GM19468 (cell line): ENCODE data around the gene AQP10.
"Not testable (repeated sequence)": the region's sequence is repeated elsewhere in the genome, so short reads cannot be mapped to it uniquely, and the experiment has no call there.

Source experiments
- ATAC-seq: cut with Tn5 transposase; IDR thresholded peaks from one replicate; pipeline ENCODE4 v1.9.1; 2021; ENCODE audit warnings: mild to moderate bottlenecking, moderate library complexity, moderate number of reproducible peaks; ENCODE audit not compliant: unreplicated experiment; ENCODE audit errors: extremely low read depth

The AQP10 gene

DNA sequence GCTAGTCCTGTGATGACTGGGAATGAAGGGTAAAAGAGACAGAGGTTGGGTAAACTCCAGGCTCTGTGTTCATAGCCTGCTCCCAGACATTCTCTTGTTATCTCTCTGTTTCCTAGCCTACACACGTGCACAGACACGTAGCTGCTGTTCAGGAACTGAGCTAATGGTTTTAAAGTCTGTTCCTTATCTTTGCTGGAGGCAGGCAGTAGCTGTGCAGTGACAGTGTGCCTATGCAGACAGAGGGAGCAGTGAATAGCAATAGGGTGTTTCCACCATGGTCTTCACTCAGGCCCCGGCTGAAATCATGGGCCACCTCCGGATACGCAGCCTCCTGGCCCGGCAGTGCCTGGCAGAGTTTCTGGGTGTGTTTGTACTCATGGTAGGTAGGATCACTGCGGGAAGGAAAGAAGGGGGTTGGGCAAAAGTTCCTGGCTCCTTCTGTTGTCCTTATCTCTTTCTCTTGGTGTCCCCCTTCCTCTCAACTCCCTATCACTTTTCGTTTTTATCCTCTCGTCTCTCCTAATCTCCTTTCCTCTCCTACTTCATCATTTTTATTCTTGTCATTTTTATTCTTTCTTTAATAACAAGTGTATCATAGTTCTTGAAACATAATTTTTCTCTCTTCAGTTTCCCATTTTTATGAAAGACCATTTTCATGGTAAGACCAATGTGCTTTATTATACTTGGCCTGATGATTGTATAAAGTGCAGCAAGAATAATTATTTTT lies at the start of gene AQP10:
Gene AQP10, plus strand, starts transcription at position 212 of the 727 bp plus-strand sequence. Its CDS starts 63 bp downstream, at position 275.
- ATAC-seq, result no peak

DNA sequence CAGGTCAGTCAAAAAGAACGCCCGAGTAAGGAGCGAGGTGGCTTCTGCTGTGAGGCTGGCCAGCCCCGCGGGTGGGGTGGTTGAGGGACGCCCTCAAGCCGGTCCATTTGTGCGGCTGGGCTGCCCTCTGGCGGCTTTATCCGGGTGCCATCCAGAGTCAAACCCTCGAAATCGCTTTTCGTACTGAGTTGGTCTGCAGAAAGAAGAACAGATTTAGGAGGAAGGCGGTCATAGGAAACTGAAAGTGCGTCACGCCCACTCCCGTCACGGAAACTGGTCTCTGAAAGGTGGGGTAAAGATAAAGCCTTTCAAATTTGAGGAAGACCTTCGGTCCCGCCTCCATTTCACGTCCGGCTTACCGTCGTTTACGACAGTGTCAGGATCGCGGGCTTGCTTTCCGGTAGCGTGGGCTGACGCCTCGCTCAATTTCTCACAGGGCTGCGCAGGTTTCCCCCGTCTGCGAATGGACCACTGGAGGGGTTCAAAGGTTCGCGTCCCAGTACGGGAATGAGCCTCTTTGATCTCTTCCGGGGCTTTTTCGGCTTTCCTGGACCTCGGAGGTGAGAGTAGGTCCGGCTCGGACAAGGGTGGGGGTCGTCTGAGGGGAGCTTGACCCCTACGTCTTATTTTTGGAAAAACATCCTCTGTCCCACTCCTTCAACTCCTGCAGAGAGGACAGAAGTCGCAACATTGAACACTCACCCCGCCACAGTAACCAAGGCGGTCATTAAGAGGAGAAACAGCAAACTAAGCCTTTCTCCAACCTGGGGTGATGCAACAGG lies 48.5 kb upstream of the AQP10 start, which contains the start of gene HAX1:
Gene HAX1, plus strand, starts transcription at position 413 of the 782 bp plus-strand sequence. Its CDS starts 95 bp downstream, at position 508.
- ATAC-seq, result peak; percentile 78

DNA sequence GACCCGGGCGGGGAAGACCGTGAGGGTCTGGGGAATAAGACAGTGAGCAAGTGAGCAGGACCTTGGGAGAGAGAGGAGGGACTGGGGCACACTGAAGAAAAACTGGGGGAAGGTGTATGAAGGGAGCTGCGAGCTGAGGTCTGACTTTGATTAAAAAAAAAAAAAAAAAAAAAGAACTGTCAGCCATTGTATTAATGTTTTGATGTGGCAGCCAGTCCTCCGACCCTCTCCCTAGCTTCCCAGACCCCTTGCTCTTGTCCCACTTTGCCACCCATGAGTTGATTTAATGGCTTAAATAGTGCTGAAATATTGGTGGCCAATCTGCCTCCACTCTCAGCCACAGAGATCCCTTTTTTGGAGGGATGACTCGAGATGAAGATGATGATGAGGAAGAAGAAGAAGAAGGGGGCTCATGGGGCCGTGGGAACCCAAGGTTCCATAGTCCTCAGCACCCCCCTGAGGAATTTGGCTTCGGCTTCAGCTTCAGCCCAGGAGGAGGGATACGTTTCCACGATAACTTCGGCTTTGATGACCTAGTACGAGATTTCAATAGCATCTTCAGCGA lies 47.8 kb upstream of the AQP10 start:
- ATAC-seq, result no peak

GRCh38 chr1:154276797-154277196 lies 44.1 kb upstream of the AQP10 start:
- no peak for ATAC-seq

GRCh38 chr1:154287591-154287990 lies 33.3 kb upstream of the AQP10 start:
- ATAC-seq, result not testable (repeated sequence)

DNA sequence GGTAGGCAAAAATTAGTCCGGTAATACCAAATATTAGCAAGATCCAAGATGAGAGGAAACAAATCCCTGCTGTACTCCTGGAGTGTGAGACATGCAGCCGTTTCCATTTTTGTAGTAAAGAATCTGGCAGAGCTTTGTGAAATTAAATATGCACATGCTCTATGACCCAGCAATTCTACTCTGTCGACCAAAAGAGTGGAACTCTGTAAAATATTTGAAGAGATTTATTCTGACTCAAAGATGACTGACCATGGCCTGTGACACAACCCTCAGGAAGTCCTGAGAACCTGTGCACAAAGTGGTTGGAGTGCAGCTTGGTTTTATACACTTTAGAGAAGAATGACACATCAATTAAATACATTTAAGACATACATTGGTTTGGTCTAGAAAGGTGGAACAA lies 32.2 kb upstream of the AQP10 start:
- ATAC-seq, result no peak

DNA sequence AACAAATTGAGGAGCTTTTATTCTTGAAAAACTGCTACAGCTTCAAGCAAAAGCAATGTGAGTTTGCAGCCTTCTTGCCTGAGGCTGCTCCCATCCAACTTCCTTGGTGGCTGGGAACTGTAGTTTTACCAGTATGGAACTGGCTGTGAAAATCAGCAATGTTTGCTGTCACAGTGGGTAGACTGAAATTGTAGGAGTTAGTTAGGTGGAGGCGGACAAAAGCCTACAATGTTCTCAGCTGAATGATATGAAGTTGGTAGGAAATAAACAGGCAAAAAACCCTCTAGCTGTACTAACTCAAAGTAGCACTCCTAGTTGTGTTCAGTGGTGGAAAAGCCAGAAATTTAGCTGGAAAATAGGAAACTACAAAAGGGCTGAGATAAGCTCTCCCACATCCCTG lies 30.0 kb upstream of the AQP10 start:
- no peak for ATAC-seq

GRCh38 chr1:154295408-154296235 lies 25.3 kb upstream of the AQP10 start:
- no peak for ATAC-seq

DNA sequence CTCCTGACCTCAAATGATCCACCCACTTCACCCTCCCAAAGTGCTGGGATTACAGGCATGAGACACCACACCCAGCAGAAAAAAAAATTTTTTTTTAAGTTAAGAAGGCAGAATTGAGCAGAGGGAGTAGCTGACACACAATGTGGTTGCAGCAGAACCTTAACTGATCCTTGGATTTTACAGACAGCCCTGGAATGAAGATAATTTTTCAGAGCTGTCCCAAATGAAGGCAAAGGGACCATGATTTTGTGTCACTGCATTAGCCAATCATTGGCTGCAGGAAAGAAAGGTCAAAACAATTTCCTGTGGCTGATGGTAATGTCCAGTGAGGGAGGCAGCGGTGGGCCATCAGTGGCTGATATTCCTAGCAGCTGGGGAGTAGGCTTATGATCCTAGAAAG lies 19.3 kb upstream of the AQP10 start:
- no peak for ATAC-seq

DNA sequence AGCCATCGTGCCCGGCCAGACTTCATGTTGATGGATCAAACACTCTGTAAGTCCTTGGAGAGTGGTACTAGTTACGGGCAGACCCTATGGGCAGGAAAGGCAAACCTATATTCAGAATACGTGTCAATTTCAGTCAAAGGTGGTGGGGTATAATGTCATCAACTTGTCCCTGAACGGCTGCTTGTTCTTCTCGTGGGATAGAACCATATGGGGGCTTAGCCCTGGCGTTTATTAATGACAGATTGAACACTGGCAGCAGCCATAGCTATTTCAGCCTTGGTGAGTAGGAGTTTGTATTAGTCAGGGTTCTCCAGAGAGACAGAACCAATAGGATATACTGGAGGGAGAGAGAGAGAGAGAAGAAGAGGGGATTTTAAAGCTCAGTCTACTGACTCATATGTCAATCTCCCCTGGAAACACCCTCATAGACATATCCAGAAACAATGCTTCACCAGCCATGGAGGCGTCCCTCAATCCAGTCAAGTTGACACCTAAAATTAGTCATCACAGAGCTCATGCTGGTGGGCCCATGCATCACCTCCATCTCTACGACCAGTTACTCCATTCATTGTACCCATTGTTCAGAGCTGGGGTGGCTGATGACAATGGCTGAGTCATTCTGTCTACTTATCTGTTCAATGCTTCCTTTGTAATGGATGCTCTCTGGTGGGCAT lies 16.1 kb upstream of the AQP10 start:
- ATAC-seq, result no peak

DNA sequence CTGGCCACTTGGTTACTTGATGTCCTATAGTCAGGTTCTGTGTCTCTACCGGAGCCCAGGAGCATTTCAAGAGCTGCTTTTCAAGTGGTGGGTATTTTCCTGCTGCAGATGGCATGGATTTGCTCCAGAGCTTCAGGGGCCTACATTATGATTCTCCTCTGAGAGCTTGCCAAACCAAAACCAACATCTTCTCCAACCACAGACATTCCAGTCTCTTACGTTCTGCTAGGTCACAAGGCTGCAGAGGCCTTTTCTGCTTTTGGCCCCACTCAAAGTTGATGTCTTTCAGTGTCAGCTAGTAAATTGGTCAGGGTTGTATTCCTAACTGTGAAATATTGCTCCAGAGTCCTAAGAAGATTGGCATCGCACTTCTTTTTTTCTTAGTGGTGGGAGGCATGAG lies 14.7 kb upstream of the AQP10 start:
- no peak for ATAC-seq

DNA sequence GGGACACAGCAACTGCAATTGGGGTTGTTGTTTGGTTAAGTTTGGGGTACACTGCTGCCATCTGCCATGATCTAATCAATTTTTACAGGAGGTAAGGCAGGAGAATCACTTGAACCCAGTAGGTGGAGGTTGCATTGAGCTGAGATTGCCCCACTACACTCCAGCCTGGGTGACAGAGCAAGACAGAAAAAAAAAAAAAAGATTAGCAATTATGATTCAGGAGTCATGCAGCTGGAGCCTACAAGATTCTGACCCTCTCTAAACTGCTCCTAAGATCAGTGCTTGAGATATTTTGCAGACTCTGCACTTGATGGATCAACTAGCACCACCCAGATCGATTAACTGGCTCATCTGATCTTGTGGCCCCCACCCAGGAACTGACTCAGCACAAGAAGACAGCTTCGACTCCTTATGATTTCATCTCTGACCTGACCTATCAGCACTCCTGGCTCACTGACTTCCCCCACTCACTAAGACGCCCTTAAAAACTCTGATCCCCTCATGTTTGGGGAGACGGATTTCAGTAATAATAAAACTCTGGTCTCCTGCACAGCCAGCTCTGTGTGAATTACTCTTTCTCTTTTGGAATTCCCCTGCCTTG lies 13.1 kb upstream of the AQP10 start:
- not testable (repeated sequence) for ATAC-seq

DNA sequence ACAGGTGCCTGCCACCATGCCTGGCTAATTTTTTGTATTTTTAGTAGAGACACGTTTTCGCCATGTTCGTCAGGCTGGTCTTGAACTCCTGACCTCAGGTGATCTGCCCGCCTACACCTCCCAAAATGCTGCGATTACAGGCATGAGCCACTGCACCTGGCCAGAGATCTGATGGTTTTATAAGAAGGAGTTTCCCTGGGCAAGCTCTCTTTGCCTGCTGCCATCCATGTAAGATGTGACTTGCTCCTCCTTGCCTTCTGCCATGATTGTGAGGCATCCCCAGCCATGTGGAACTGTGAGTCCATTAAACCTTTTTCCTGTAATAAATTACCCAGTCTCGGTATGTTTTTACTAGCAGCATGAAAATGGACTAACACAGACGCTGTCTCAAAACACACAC lies 11.8 kb upstream of the AQP10 start:
- ATAC-seq, result not testable (repeated sequence)

DNA sequence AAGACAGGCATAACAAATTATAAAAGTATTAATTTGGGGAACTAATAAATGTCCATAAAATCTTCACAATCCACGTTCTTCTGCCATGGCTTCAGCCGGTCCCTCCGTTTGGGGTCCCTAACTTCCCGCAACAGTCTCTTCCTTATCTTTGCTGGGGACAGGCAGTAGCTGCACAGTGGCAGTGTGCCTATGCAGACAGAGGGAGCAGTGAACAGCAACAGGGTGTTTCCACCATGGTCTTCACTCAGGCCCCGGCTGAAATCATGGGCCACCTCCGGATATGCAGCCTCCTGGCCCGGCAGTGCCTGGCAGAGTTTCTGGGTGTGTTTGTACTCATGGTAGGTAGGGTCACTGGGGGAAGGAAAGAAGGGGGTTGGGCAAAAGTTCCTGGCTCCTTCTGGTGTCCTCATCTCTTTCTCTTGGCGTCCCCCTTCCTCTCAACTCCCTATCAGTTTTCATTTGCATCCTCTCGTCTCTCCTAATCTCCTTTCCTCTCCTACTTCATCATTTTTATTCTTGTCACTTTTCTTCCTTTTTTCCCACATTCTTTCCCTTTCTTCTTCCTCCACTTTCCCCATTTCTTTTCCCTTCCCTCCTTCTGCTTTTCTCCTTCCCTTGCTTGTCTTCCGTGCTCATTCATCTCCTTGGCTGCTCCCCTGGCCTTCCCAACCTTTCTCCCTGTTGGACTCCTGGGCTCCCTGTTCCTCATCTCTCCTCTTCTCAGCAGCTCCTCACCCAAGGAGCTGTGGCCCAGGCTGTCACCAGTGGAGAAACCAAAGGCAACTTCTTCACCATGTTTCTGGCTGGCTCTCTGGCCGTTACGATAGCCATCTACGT lies 8.4 kb upstream of the AQP10 start:
- ATAC-seq, result not testable (repeated sequence)

- no peak for ATAC-seq
Measured at GRCh38 chr1:154313066-154313356, 7.9 kb upstream of the AQP10 start.

GRCh38 chr1:154314226-154314625 lies 6.7 kb upstream of the AQP10 start:
- ATAC-seq, result not testable (repeated sequence)

DNA sequence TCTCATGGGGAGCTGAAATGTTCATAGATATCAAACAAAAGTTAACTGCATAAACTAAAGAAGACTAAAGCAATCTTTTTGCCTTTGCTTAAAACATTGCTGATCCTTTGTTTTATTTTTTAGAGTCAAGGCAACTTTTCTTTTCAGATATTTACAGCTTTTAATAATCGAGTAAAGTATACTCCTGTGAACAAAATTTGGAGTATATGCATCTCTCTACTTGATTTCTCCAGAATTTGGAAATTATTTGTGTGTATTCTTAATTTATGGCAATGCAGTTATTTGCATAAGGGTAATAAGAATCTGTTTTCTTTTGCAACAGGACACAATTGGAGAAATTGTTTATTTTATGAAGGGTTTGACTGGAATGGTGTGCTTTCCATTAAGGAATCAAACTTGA lies 4.2 kb upstream of the AQP10 start:
- ATAC-seq, result no peak

- ATAC-seq, result no peak
Measured at GRCh38 chr1:154318386-154318785, 2.5 kb upstream of the AQP10 start.

DNA sequence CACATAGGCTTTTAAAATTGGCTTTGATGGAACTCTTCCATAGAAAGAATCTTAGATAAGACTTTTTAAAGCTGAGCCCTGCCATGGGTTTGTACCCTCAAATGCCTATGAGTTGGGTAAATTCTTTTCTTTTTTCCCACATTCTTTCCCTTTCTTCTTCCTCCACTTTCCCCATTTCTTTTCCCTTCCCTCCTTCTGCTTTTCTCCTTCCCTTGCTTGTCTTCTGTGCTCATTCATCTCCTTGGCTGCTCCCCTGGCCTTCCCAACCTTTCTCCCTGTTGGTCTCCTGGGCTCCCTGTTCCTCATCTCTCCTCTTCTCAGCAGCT lies 679 bp downstream of the AQP10 start:
- ATAC-seq, result not testable (repeated sequence)
